LNCAP (cell line): ENCODE measurements around the gene FGF21.

Experiments used
- CTCF ChIP-seq: fragments of 450-650 bp; IDR thresholded peaks from 2 replicates; pipeline ENCODE4 v1.5.1; 2017; ENCODE audit warnings: mild to moderate bottlenecking

FGF21 gene

GRCh38 chr19:48780631-48781391, 25.5 kb downstream of the FGF21 start:
- no peak for TF ChIP-seq CTCF

DNA sequence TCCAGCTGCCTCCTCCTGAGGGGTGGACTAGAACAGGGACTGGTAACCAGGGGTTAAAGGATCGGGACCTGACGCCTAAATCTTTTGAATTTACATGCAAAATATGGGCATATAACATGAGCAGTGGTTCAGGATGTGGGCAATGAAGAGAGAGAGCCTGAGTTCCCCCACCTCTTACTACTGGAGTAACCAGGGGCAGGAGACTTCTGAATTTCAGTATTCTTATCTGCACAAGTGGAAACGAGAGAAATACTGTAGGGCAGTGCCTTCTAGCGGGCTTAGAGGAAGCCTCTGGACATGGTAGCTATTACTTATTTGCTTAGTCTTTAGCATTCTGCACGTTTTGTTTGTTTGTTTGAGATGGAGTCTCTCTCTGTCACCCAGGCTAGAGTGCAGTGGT, 29.2 kb downstream of the FGF21 start:
- TF ChIP-seq CTCF = no peak

- no peak for TF ChIP-seq CTCF
Measured at GRCh38 chr19:48793271-48793670, 37.9 kb downstream of the FGF21 start.

GRCh38 chr19:48794291-48794690, 39.0 kb downstream of the FGF21 start:
- TF ChIP-seq CTCF = no peak

DNA sequence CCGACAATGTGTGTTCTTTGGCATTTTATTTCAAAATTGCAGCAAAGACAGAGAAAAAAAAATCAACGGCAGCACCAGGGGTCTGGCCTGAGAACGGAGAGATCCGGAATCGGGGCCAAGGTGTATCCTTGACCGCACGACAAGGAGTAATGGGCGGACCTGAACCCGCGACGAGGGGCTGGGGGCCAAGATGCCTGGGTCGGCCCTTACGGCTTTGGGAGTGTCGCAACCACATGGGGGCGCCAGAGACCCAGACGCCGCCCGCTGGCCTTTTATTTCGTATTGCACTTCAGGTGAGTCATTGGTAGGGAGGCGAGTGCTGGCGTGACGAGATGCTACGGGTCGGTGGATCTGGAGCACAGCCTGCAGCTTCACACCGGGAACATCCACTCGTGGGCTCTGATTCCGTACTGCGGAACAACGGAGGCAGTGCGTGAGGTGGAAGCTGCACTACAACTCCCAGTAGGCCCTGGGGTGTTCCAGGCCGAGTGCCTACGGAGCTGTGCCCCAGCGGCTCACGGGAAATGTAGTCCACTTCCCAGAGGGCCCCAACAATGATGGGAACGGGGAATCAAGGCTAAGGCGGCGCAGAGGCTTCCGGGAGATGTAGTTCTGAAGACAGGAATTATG, 39.8 kb downstream of the FGF21 start:
- TF ChIP-seq CTCF = peak; percentile 69

DNA sequence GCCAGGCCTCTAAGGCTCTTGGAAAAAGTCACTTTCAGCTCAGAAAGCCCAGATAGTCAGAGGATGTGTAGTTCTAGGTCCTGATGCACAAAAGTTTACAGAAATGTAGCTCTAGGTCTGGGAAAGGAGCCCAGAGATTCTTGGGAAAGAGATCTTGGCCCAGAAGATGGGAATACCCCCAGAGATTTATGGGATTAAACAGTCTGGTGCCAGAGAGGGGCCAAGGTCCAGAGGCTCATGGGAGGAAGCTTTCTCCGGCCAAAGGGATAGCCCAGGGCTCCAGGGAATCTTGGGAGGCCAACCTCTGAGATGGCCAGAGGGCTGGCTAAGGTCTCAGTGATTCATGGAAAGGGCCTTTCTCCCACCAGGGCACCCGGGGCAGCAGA, 40.4 kb downstream of the FGF21 start:
- TF ChIP-seq CTCF = no peak

DNA sequence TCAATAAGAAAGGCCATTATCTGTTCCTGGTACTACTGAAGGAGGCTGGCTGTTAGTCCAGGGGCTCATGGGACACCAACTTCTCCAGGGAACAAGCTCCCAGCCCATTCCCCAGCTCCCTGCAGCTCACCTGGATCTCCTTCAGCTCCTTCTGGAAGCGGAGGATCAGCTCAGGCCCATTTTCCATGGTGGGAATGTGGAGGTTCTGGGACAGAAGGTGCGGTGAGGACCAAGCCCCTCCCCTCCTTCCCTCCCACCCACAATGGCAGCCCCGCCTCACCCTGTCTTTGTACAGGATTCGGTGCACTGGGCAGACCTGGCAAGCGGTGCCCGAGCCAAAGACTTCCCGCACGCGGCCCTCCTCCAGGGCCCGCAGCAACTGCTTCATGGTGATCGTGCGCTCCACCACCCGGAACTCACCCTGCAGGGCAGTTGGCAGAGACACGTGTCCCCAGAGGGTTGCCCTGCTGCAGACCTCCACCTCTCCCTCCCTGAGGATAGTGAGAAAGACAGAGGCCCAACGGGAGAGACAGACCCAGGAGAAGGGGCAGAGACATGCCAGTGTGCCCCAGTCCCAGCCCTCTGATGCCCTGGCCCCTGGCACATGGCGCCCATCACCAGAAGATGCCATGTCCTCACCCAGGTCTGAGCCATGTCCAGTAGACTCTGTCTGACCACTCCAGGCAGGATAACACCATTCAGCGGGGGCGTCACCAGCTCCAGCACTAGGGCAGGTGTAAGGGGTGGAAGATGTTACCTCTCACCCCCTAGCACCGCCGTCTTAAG, 41.2 kb downstream of the FGF21 start:
- no peak for TF ChIP-seq CTCF
